ENCODE results near the gene HIVEP3. TPM values are rescaled to one million over a fixed set of nuclear protein-coding genes. Genes with fewer than 3 reads are reported as not detected.

HIVEP3 gene
- polyA plus RNA-seq, 1 of the 3 experiments (the other 2 are of a cell fraction) = 6.4 TPM

GRCh38 chr1:41498804-41499203 is 419.9 kb downstream of the HIVEP3 start (continued):
- TF ChIP-seq REST (IDR thresholded peaks at IDR 0.05; ENCODE audit: low read depth, low read length) (no peak), MXI1 (IDR thresholded peaks at IDR 0.05; ENCODE audit: low read depth, low read length) (no peak), EP300 (IDR thresholded peaks at IDR 0.05; ENCODE audit: borderline replicate concordance in 1 of 2, low read depth in 1 of 2, low read length in 1 of 2) (peak in 1 of 2 experiments; percentile 75; a peak in 1 of 4 replicates), RAD21 (IDR thresholded peaks at IDR 0.05; ENCODE audit: low read length) (no peak), RXRA (IDR thresholded peaks at IDR 0.05; ENCODE audit: borderline replicate concordance, low read depth) (no peak; the same call in 1 of the 2 replicates), NRF1 (IDR thresholded peaks at IDR 0.05; ENCODE audit: low read depth, low read length) (no peak), RCOR1 (IDR thresholded peaks at IDR 0.05; ENCODE audit: low read length) (no peak), GATA2 (CRISPR knock-in tag; IDR thresholded peaks at IDR 0.05) (no peak), MEF2A (IDR thresholded peaks at IDR 0.05; ENCODE audit: borderline replicate concordance, low read depth) (no peak), PBX3 (IDR thresholded peaks at IDR 0.05) (peak; percentile 76), ELF1 (IDR thresholded peaks at IDR 0.05) (no peak), TEAD4 (IDR thresholded peaks at IDR 0.05; ENCODE audit: borderline replicate concordance, insufficient read depth) (peak; percentile 84), EZH2phosphoT487 (IDR thresholded peaks at IDR 0.05; ENCODE audit: borderline replicate concordance, low read depth) (no peak), FOSL2 (IDR thresholded peaks at IDR 0.05; ENCODE audit: borderline replicate concordance, low read depth) (no peak), POLR2AphosphoS5 (IDR thresholded peaks at IDR 0.05; ENCODE audit: low read depth, low read length) (no peak), JUND (IDR thresholded peaks at IDR 0.05) (no peak), CHD2 (IDR thresholded peaks at IDR 0.05; ENCODE audit: low read length, partially characterized antibody) (no peak), FOXM1 (IDR thresholded peaks at IDR 0.05; ENCODE audit: low read depth) (no peak), GABPA (IDR thresholded peaks at IDR 0.05; ENCODE audit: low read depth) (no peak)
- TF ChIP-seq, protein P1, sequence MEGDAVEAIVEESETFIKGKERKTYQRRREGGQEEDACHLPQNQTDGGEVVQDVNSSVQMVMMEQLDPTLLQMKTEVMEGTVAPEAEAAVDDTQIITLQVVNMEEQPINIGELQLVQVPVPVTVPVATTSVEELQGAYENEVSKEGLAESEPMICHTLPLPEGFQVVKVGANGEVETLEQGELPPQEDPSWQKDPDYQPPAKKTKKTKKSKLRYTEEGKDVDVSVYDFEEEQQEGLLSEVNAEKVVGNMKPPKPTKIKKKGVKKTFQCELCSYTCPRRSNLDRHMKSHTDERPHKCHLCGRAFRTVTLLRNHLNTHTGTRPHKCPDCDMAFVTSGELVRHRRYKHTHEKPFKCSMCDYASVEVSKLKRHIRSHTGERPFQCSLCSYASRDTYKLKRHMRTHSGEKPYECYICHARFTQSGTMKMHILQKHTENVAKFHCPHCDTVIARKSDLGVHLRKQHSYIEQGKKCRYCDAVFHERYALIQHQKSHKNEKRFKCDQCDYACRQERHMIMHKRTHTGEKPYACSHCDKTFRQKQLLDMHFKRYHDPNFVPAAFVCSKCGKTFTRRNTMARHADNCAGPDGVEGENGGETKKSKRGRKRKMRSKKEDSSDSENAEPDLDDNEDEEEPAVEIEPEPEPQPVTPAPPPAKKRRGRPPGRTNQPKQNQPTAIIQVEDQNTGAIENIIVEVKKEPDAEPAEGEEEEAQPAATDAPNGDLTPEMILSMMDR (IDR thresholded peaks at IDR 0.05) = no peak
